GM23338 (cell line): Measurements from ENCODE around the gene DNAJB12. TPM values are rescaled to one million over a fixed set of nuclear protein-coding genes. Genes with fewer than 3 reads are reported as not detected.

Experiments
- ATAC-seq: fragments of 200-7000 bp; cut with Tn5 transposase; 3 replicates; pipeline ENCODE4 v1.9.1; 2020
- DNase-seq: peaks from one replicate; pipeline ENCODE4 v3.0.0-alpha.2; 2015; ENCODE audit warnings: low spot score
- H2AFZ ChIP-seq: fragments of 200-600 bp; sonication (generic); 2 replicates; pipeline ENCODE4 v1.8.0; 2016; ENCODE audit warnings: antibody characterized with exemption, mild to moderate bottlenecking, moderate library complexity
- H3F3A ChIP-seq: fragments of 200-600 bp; sonication (generic); replicated peaks from 2 replicates; pipeline ENCODE4 v1.8.0; 2017; ENCODE audit warnings: antibody characterized with exemption, mixed run types, low read depth
- H3K27ac ChIP-seq: fragments of 200-600 bp; sonication (generic); 2 replicates; pipeline ENCODE4 v1.6.1; 2016; ENCODE audit warnings: low read depth
- H3K27me3 ChIP-seq: fragments of 200-600 bp; sonication (generic); 2 replicates; pipeline ENCODE4 v1.8.0; 2016; ENCODE audit warnings: mild to moderate bottlenecking, mixed run types, moderate library complexity; ENCODE audit not compliant: insufficient read depth
- H3K36me3 ChIP-seq: fragments of 200-600 bp; sonication (generic); 2 replicates; pipeline ENCODE4 v1.8.0; 2016; ENCODE audit warnings: mild to moderate bottlenecking; ENCODE audit not compliant: insufficient read depth
- H3K4me1 ChIP-seq: fragments of 200-600 bp; sonication (generic); 2 replicates; pipeline ENCODE4 v1.8.0; 2016; ENCODE audit warnings: mild to moderate bottlenecking, moderate library complexity; ENCODE audit not compliant: insufficient read depth
- H3K4me2 ChIP-seq: fragments of 200-600 bp; sonication (generic); 2 replicates; pipeline ENCODE4 v1.7.1; 2017; ENCODE audit warnings: mixed run types
- H3K4me3 ChIP-seq: fragments of 200-600 bp; sonication (generic); 2 replicates; pipeline ENCODE4 v1.6.1; 2016; ENCODE audit warnings: mixed run types
- H3K79me2 ChIP-seq: fragments of 200-600 bp; sonication (generic); replicated peaks from 2 replicates; pipeline ENCODE4 v1.8.0; 2017; ENCODE audit warnings: mild to moderate bottlenecking; ENCODE audit not compliant: insufficient read depth
- H3K9me2 ChIP-seq: fragments of 200-600 bp; sonication (generic); 2 replicates; pipeline ENCODE4 v1.8.0; 2017; ENCODE audit not compliant: insufficient read depth
- H4K20me1 ChIP-seq: fragments of 200-600 bp; sonication (generic); replicated peaks from 2 replicates; pipeline ENCODE4 v1.8.0; 2017; ENCODE audit warnings: mild to moderate bottlenecking; ENCODE audit not compliant: insufficient read depth
- H3K27ac Mint-ChIP-seq: 2 replicates; pipeline ENCODE4 v1.8.0; 2020; ENCODE audit warnings: inconsistent platforms, mild to moderate bottlenecking, moderate library complexity, mixed read lengths
- H3K27me3 Mint-ChIP-seq: 3 replicates; pipeline ENCODE4 v1.8.0; 2022; ENCODE audit warnings: low read depth, mild to moderate bottlenecking, moderate library complexity, mixed read lengths, inconsistent platforms; ENCODE audit not compliant: insufficient read depth, poor library complexity
- H3K36me3 Mint-ChIP-seq: 3 replicates; pipeline ENCODE4 v1.8.0; 2021; ENCODE audit warnings: low read depth, mild to moderate bottlenecking, inconsistent platforms, moderate library complexity, mixed read lengths
- H3K4me1 Mint-ChIP-seq: 3 replicates; pipeline ENCODE4 v1.8.0; 2020; ENCODE audit warnings: mild to moderate bottlenecking, inconsistent platforms, mixed read lengths
- H3K4me3 Mint-ChIP-seq: 3 replicates; pipeline ENCODE4 v1.8.0; 2021; ENCODE audit warnings: moderate library complexity, mild to moderate bottlenecking, inconsistent platforms, mixed read lengths
- H3K9me3 Mint-ChIP-seq: 3 replicates; pipeline ENCODE4 v1.8.0; 2020; ENCODE audit warnings: moderate library complexity, mild to moderate bottlenecking, inconsistent platforms, mixed read lengths
- CREB1 ChIP-seq: fragments of 250-450 bp; sonication (Bioruptor Pico); IDR thresholded peaks from 2 replicates; pipeline ENCODE4 v1.5.0; 2020; ENCODE audit warnings: low read depth, mild to moderate bottlenecking, moderate library complexity
- CTCF ChIP-seq, 2 experiments: fragments of 200-600 bp in 1 of 2; sonication (generic) in 1 of 2; conservative IDR thresholded peaks; 2 replicates each; pipeline versions ENCODE4 v1.5.1 to v1.6.1; 2016 to 2017; ENCODE audit warnings: antibody characterized with exemption in 2 of 2, low read depth in 2 of 2, mild to moderate bottlenecking in 2 of 2, moderate library complexity in 1 of 2
- ETS1 ChIP-seq: IDR thresholded peaks from 2 replicates; pipeline ENCODE4 v1.6.1; 2016; ENCODE audit warnings: antibody characterized with exemption
- EZH2 ChIP-seq: fragments of 200-600 bp; sonication (generic); IDR thresholded peaks from one replicate; pipeline ENCODE4 v1.8.0; 2017; ENCODE audit warnings: antibody characterized with exemption, mild to moderate bottlenecking, low read depth; ENCODE audit not compliant: unreplicated experiment
- EZH2phosphoT487 ChIP-seq: fragments of 200-600 bp; sonication (generic); IDR thresholded peaks from one replicate; pipeline ENCODE4 v1.8.1; 2018; ENCODE audit warnings: antibody characterized with exemption; ENCODE audit not compliant: unreplicated experiment
- JUNB ChIP-seq: IDR thresholded peaks from one replicate; pipeline ENCODE4 v1.6.1; 2016; ENCODE audit warnings: antibody characterized with exemption; ENCODE audit not compliant: unreplicated experiment
- NANOG ChIP-seq: IDR thresholded peaks from 2 replicates; pipeline ENCODE4 v1.6.1; 2016; ENCODE audit warnings: antibody characterized with exemption, borderline replicate concordance
- POLR2AphosphoS5 ChIP-seq: IDR thresholded peaks from 2 replicates; pipeline ENCODE4 v1.6.1; 2016; ENCODE audit warnings: antibody characterized with exemption, low read depth
- REST ChIP-seq: IDR thresholded peaks from one replicate; pipeline ENCODE4 v1.6.1; 2018; ENCODE audit warnings: antibody characterized with exemption; ENCODE audit not compliant: unreplicated experiment
- STAT1 ChIP-seq: IDR thresholded peaks from one replicate; pipeline ENCODE4 v1.6.1; 2016; ENCODE audit warnings: antibody characterized with exemption; ENCODE audit not compliant: unreplicated experiment
- ZNF114 ChIP-seq: fragments of 250-450 bp; sonication (Bioruptor Pico); IDR thresholded peaks from 2 replicates; pipeline ENCODE4 v1.5.0; 2020; ENCODE audit warnings: mild to moderate bottlenecking, moderate library complexity
- ZNF331 ChIP-seq: fragments of 250-450 bp; sonication (Bioruptor Pico); IDR thresholded peaks from 2 replicates; pipeline ENCODE4 v1.5.0; 2020; ENCODE audit warnings: low read depth, mild to moderate bottlenecking, moderate library complexity
- ZNF462 ChIP-seq: fragments of 250-450 bp; sonication (Bioruptor Pico); IDR thresholded peaks from 2 replicates; pipeline ENCODE4 v1.5.0; 2020; ENCODE audit warnings: mild to moderate bottlenecking, moderate library complexity
- polyA plus RNA-seq: library from polyadenylated mRNA; unstranded; fragments of >200 nt; fragmentation: Nextera tagmentation; extraction: Ambion mirVana; gene quantifications from 2 replicates; pipeline ENCODE4 v1.2.1, GENCODE V29; 2016
- total RNA-seq: library from RNA; depleted of rRNA; stranded (reverse); fragments of >200 nt; shearing (Covaris generic); gene quantifications from 2 replicates; pipeline ENCODE4 v1.2.3, GENCODE V29; 2014

The DNAJB12 gene
- total and polyA plus RNA-seq, 2 experiments from 2014 or later, result 12.8 to 16.0 TPM

- no peak for TF ChIP-seq ZNF331 (CRISPR knock-in tag)
Measured at GRCh38 chr10:72314263-72314662, 40.5 kb downstream of the DNAJB12 start (continued).

- Mint-ChIP-seq H3K27ac (no peak overlapping the region), H3K36me3 (no peaks in the 10 kb centered on the region; the same call in 2 of the 3 replicates), H3K4me1 (peaks cover 36% of the 10 kb centered on the region), H3K9me3 (no peaks in the 10 kb centered on the region), H3K4me3 (no peak overlapping the region), H3K27me3 (peaks cover 14% of the 10 kb centered on the region)
- no peak for DNase-seq
- H3K4me1 ChIP-seq, result peaks cover 21% of the 10 kb centered on the region
- H2AFZ ChIP-seq, result no peak overlapping the region
- H4K20me1 ChIP-seq, result no peaks in the 10 kb centered on the region
- TF ChIP-seq EZH2phosphoT487 (no peak), JUNB (no peak), ZNF331 (CRISPR knock-in tag) (no peak), ETS1 (no peak), POLR2AphosphoS5 (no peak), CREB1 (no peak), CTCF (conservative IDR thresholded peaks at IDR 0.05; ENCODE audit: low read depth in 2 of 2) (no peak), STAT1 (no peak), ZNF462 (CRISPR knock-in tag) (no peak), ZNF114 (no peak), REST (no peak), NANOG (no peak), EZH2 (no peak)
- no peaks in the 10 kb centered on the region for H3K36me3 ChIP-seq
- H3K79me2 ChIP-seq, result no peaks in the 10 kb centered on the region
- H3F3A ChIP-seq, result no peaks in the 10 kb centered on the region
- no peak overlapping the region for H3K4me3 ChIP-seq
- ATAC-seq, result no peak
- no peaks in the 10 kb centered on the region for H3K27me3 ChIP-seq
- H3K4me2 ChIP-seq, result no peak overlapping the region
- peak overlapping the region; percentile 21; the same call in 1 of the 2 replicates for H3K27ac ChIP-seq
- H3K9me2 ChIP-seq, result no peaks in the 10 kb centered on the region
Measured at GRCh38 chr10:72312865-72313391, 41.8 kb downstream of the DNAJB12 start.
